22Rv1 (cell line): ENCODE data around the gene ASTN2.

Experiments
- CTCF ChIP-seq: fragments of 450-650 bp; IDR thresholded peaks from 2 replicates; pipeline ENCODE4 v1.5.1; 2017; ENCODE audit warnings: mild to moderate bottlenecking
- ZFX ChIP-seq: fragments of 450-650 bp; IDR thresholded peaks from 2 replicates; pipeline ENCODE4 v1.6.1; 2017; ENCODE audit warnings: antibody characterized with exemption, borderline replicate concordance

GRCh38 chr9:117189121-117189520 is 225.7 kb downstream of the ASTN2 start:
- TF ChIP-seq CTCF, result no peak
- TF ChIP-seq ZFX, result no peak
